ENCODE measurements around the gene SPEG. TPM values are rescaled to one million over a fixed set of nuclear protein-coding genes. Genes with fewer than 3 reads are reported as not detected.
"Not testable (repeated sequence)": the region's sequence is repeated elsewhere in the genome, so short reads cannot be mapped to it uniquely, and the experiment has no call there.

SPEG gene
- total and polyA plus RNA-seq, 2 of the 13 experiments (the other 11 are each of a cell fraction or from before 2014, with no cell fraction given): 0.18 to 0.24 TPM

DNA sequence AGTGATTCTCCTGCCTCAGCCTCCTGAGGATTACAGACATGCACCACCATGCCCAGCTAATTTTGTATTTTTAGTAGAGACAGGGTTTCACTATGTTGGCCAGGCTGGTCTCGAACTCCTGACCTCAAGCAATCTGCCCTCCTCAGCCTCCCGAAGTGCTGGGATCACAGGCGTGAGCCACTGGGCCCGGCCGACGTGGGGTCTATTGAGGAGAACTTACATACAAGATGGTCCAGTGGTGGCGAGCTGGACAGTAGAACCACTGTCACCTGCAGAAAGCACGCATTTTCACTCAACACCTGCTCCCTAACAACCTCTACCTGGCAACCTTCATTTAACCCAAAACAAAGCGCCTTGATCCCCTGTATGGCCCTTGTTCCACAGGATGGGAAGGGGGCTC is 39.6 kb upstream of the SPEG start:
- BruUV-seq (replicated peaks); POLR2A ChIA-PET; FAIRE-seq; DNase-seq (ENCODE audit: low spot score); H4K20me1 ChIP-seq (ENCODE audit: insufficient read depth, low read length); H3K4me2 ChIP-seq (ENCODE audit: low read depth, low read length); H3K27me3 ChIP-seq (ENCODE audit: control insufficient read depth in 1 of 2, insufficient read depth in 2 of 2, low read length in 2 of 2); H3K9ac ChIP-seq (ENCODE audit: insufficient read depth, low read depth, low read length); H3K4me3 ChIP-seq (replicated peaks in 1 of 3; ENCODE audit: insufficient read depth in 1 of 3, low read depth in 2 of 3, low read length in 3 of 3); intact Hi-C loops (cut with micrococcal nuclease; ENCODE audit: unreplicated experiment); H3K27ac ChIP-seq (ENCODE audit: extremely low read length, insufficient read depth, low read length); H3K79me2 ChIP-seq (ENCODE audit: insufficient read depth, low read length); CTCF ChIA-PET (ENCODE audit: low intra/inter-chr PET ratio, low total read pairs); H3K9me3 ChIP-seq (ENCODE audit: low read length); H3K36me3 ChIP-seq (replicated peaks in 1 of 2; ENCODE audit: control insufficient read depth in 1 of 2, insufficient read depth in 2 of 2, low read length in 2 of 2); ATAC-seq; in situ Hi-C loops (cut with HindIII; ENCODE audit: extremely low pct_ligation_motif_present, low pct_unique_long_range_greater_than_20kb); H2AFZ ChIP-seq (ENCODE audit: low read length): not testable (repeated sequence)
- 20% methylated on average over 4 of the region's 9 CpGs for WGBS (ENCODE audit: low lambda C conversion rate)
- peaks cover 18% of the 10 kb centered on the region for H3K4me1 ChIP-seq (ENCODE audit: insufficient read depth, low read length)

DNA sequence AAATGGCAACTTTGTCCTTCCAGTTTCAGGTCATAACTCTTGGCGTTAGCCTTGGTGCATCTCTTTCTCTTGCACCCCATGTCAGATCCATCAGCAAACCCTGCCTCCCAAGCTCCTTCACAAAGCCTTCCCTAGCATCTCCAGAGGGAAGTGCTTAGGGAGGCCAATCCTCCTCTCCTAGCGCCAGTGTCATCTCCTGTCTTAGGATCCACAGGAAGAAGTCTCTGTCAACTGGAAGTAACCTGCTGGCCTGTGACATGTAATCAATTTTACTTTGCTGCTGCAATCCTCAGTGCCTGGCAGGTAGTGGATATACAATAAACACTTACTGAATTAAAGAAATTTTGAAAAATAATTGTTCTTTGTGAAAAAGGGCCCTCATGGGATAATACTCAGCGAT is 39.0 kb upstream of the SPEG start:
- H3K9me3 ChIP-seq (ENCODE audit: low read length): no peaks in the 10 kb centered on the region
- FAIRE-seq (no peak), ATAC-seq (no peak), DNase-seq (ENCODE audit: low spot score) (no peak)
- no TSS peak for BruUV-seq (replicated peaks)
- no peak overlapping the region for H3K9ac ChIP-seq (ENCODE audit: insufficient read depth, low read depth, low read length)
- peaks cover 0 to 11% of the 10 kb centered on the region in 2 experiments; a peak in 2 of 5 replicates for H3K27me3 ChIP-seq (ENCODE audit: control insufficient read depth in 1 of 2, insufficient read depth in 2 of 2, low read length in 2 of 2)
- H3K4me3 ChIP-seq (replicated peaks in 1 of 3; ENCODE audit: insufficient read depth in 1 of 3, low read depth in 2 of 3, low read length in 3 of 3): no peak overlapping the region
- H4K20me1 ChIP-seq (ENCODE audit: insufficient read depth, low read length): no peaks in the 10 kb centered on the region
- H2AFZ ChIP-seq (ENCODE audit: low read length): no peak overlapping the region
- ChIA-PET POLR2A (no interaction called here), CTCF (ENCODE audit: low intra/inter-chr PET ratio, low total read pairs) (no interaction called here)
- TF ChIP-seq, protein P1, sequence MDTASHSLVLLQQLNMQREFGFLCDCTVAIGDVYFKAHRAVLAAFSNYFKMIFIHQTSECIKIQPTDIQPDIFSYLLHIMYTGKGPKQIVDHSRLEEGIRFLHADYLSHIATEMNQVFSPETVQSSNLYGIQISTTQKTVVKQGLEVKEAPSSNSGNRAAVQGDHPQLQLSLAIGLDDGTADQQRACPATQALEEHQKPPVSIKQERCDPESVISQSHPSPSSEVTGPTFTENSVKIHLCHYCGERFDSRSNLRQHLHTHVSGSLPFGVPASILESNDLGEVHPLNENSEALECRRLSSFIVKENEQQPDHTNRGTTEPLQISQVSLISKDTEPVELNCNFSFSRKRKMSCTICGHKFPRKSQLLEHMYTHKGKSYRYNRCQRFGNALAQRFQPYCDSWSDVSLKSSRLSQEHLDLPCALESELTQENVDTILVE (CRISPR knock-in tag; IDR thresholded peaks at IDR 0.05): no peak
- TF ChIP-seq KMT2A (CRISPR knock-in tag; IDR thresholded peaks at IDR 0.05): no peak
- TF ChIP-seq NFKBIZ (CRISPR knock-in tag; IDR thresholded peaks at IDR 0.05): no peak
- TF ChIP-seq, protein P2, sequence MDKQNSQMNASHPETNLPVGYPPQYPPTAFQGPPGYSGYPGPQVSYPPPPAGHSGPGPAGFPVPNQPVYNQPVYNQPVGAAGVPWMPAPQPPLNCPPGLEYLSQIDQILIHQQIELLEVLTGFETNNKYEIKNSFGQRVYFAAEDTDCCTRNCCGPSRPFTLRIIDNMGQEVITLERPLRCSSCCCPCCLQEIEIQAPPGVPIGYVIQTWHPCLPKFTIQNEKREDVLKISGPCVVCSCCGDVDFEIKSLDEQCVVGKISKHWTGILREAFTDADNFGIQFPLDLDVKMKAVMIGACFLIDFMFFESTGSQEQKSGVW (CRISPR knock-in tag; IDR thresholded peaks at IDR 0.05; ENCODE audit: borderline replicate concordance): no peak
- TF ChIP-seq ZIK1 (CRISPR knock-in tag; IDR thresholded peaks at IDR 0.05; ENCODE audit: borderline replicate concordance, low read depth): no peak
- TF ChIP-seq, protein P3, sequence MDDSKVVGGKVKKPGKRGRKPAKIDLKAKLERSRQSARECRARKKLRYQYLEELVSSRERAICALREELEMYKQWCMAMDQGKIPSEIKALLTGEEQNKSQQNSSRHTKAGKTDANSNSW (CRISPR knock-in tag; IDR thresholded peaks at IDR 0.05; ENCODE audit: borderline replicate concordance): no peak
- no peak for TF ChIP-seq ZNF781 (CRISPR knock-in tag; IDR thresholded peaks at IDR 0.05; ENCODE audit: borderline replicate concordance, not compliant biosample characterization)
- H3K27ac ChIP-seq (ENCODE audit: extremely low read length, insufficient read depth, low read length): no peak overlapping the region
- H3K36me3 ChIP-seq (replicated peaks in 1 of 2; ENCODE audit: control insufficient read depth in 1 of 2, insufficient read depth in 2 of 2, low read length in 2 of 2): no peaks in the 10 kb centered on the region
- H3K4me1 ChIP-seq (ENCODE audit: insufficient read depth, low read length): peaks cover 24% of the 10 kb centered on the region
- in situ Hi-C loops (cut with HindIII; ENCODE audit: extremely low pct_ligation_motif_present, low pct_unique_long_range_greater_than_20kb) (no loop called here), intact Hi-C loops (cut with micrococcal nuclease; ENCODE audit: unreplicated experiment) (no loop called here)
- 82% methylated on average over 3 of the region's 3 CpGs for WGBS (ENCODE audit: low lambda C conversion rate)
- H3K79me2 ChIP-seq (ENCODE audit: insufficient read depth, low read length): no peaks in the 10 kb centered on the region
- no peak overlapping the region for H3K4me2 ChIP-seq (ENCODE audit: low read depth, low read length)
